ENCODE results near the gene PROSER2. TPM values are rescaled to one million over a fixed set of nuclear protein-coding genes. Genes with fewer than 3 reads are reported as not detected.

PROSER2 gene
- total RNA-seq, 3 donors from 2014 or later (not counting 1 experiment from before 2014, with no cell fraction given): 0.70 to 1.9 (median 1.1) TPM

GRCh38 chr10:11798845-11799735 lies 24.1 kb upstream of the PROSER2 start:
- H3K9me3 Mint-ChIP-seq: no peaks in the 10 kb centered on the region
- no peak for TF ChIP-seq CTCF (IDR thresholded peaks at IDR 0.05)
- Histone ChIP-seq H3K9me3 (ENCODE audit: control insufficient read depth, insufficient read depth, low read length) (no peaks in the 10 kb centered on the region), H3K27ac (ENCODE audit: low read length) (no peak overlapping the region), H3K4me1 (ENCODE audit: control insufficient read depth, insufficient read depth, low read length) (no peaks in the 10 kb centered on the region), H3K36me3 (ENCODE audit: control insufficient read depth, insufficient read depth, low read length) (no peaks in the 10 kb centered on the region), H3K27me3 (ENCODE audit: control insufficient read depth, insufficient read depth, low read length) (no peaks in the 10 kb centered on the region), H3K4me3 (ENCODE audit: low read length) (no peak overlapping the region)
- no peak for ATAC-seq
- DNase-seq: no peak
- H3K36me3 Mint-ChIP-seq: no peaks in the 10 kb centered on the region
- 68% methylated on average over 18 of the region's 18 CpGs for WGBS (ENCODE audit: insufficient coverage)
- no peak overlapping the region for H3K4me3 Mint-ChIP-seq
- no peaks in the 10 kb centered on the region for H3K27me3 Mint-ChIP-seq (ENCODE audit: low read depth in 2 of 2)
- intact Hi-C loops (cut with micrococcal nuclease): no loop called here
- H3K27ac Mint-ChIP-seq: no peak overlapping the region
- H3K4me1 Mint-ChIP-seq: no peaks in the 10 kb centered on the region

- TF ChIP-seq CTCF (IDR thresholded peaks at IDR 0.05): no peak
- Mint-ChIP-seq H3K4me1 (no peaks in the 10 kb centered on the region), H3K36me3 (no peaks in the 10 kb centered on the region), H3K9me3 (no peaks in the 10 kb centered on the region), H3K27me3 (ENCODE audit: low read depth in 2 of 2) (no peaks in the 10 kb centered on the region), H3K4me3 (no peak overlapping the region), H3K27ac (no peak overlapping the region)
- ATAC-seq: no peak
- H3K27ac ChIP-seq (ENCODE audit: low read length): no peak overlapping the region
- H3K4me3 ChIP-seq (ENCODE audit: low read length): no peak overlapping the region
- no peaks in the 10 kb centered on the region for H3K9me3 ChIP-seq (ENCODE audit: control insufficient read depth, insufficient read depth, low read length)
- H3K36me3 ChIP-seq (ENCODE audit: control insufficient read depth, insufficient read depth, low read length): no peaks in the 10 kb centered on the region
- DNase-seq: no peak
- no peaks in the 10 kb centered on the region for H3K27me3 ChIP-seq (ENCODE audit: control insufficient read depth, insufficient read depth, low read length)
- 92% methylated on average over 9 of the region's 9 CpGs for WGBS (ENCODE audit: insufficient coverage)
- H3K4me1 ChIP-seq (ENCODE audit: control insufficient read depth, insufficient read depth, low read length): no peaks in the 10 kb centered on the region
- intact Hi-C loops (cut with micrococcal nuclease): no loop called here
Measured at GRCh38 chr10:11799736-11800080, 23.4 kb upstream of the PROSER2 start.

- H3K4me1 Mint-ChIP-seq: no peaks in the 10 kb centered on the region
- no peak overlapping the region for H3K27ac Mint-ChIP-seq
- Histone ChIP-seq H3K4me3 (ENCODE audit: low read length) (no peak overlapping the region), H3K27me3 (ENCODE audit: control insufficient read depth, insufficient read depth, low read length) (no peaks in the 10 kb centered on the region), H3K36me3 (ENCODE audit: control insufficient read depth, insufficient read depth, low read length) (no peaks in the 10 kb centered on the region), H3K27ac (ENCODE audit: low read length) (no peak overlapping the region), H3K4me1 (ENCODE audit: control insufficient read depth, insufficient read depth, low read length) (no peaks in the 10 kb centered on the region), H3K9me3 (ENCODE audit: control insufficient read depth, insufficient read depth, low read length) (no peaks in the 10 kb centered on the region)
- intact Hi-C loops (cut with micrococcal nuclease): no loop called here
- ATAC-seq (no peak), DNase-seq (no peak)
- H3K36me3 Mint-ChIP-seq: no peaks in the 10 kb centered on the region
- peaks cover 0 to 19% of the 10 kb centered on the region in 2 donors for H3K27me3 Mint-ChIP-seq (ENCODE audit: low read depth in 2 of 2)
- H3K9me3 Mint-ChIP-seq: no peaks in the 10 kb centered on the region
- H3K4me3 Mint-ChIP-seq: no peak overlapping the region
- WGBS (ENCODE audit: insufficient coverage): 89% methylated on average over 16 of the region's 16 CpGs
- TF ChIP-seq CTCF (IDR thresholded peaks at IDR 0.05): no peak
Measured at GRCh38 chr10:11804336-11804735, 18.8 kb upstream of the PROSER2 start.

- Histone ChIP-seq H3K27me3 (ENCODE audit: control insufficient read depth, insufficient read depth, low read length) (no peaks in the 10 kb centered on the region), H3K9me3 (ENCODE audit: control insufficient read depth, insufficient read depth, low read length) (no peaks in the 10 kb centered on the region), H3K27ac (ENCODE audit: low read length) (no peak overlapping the region), H3K4me1 (ENCODE audit: control insufficient read depth, insufficient read depth, low read length) (no peaks in the 10 kb centered on the region), H3K36me3 (ENCODE audit: control insufficient read depth, insufficient read depth, low read length) (no peaks in the 10 kb centered on the region), H3K4me3 (ENCODE audit: low read length) (no peak overlapping the region)
- H3K27ac Mint-ChIP-seq: no peak overlapping the region
- ATAC-seq (no peak), DNase-seq (no peak)
- intact Hi-C loops (cut with micrococcal nuclease): no loop called here
- TF ChIP-seq CTCF (IDR thresholded peaks at IDR 0.05): no peak
- peaks cover 4 to 19% of the 10 kb centered on the region in 2 donors for H3K27me3 Mint-ChIP-seq (ENCODE audit: low read depth in 2 of 2)
- no peak overlapping the region for H3K4me3 Mint-ChIP-seq
- 88% methylated on average over 4 of the region's 4 CpGs for WGBS (ENCODE audit: insufficient coverage)
- H3K4me1 Mint-ChIP-seq: no peaks in the 10 kb centered on the region
- H3K36me3 Mint-ChIP-seq: no peaks in the 10 kb centered on the region
- no peaks in the 10 kb centered on the region for H3K9me3 Mint-ChIP-seq
Measured at GRCh38 chr10:11805792-11806191, 17.4 kb upstream of the PROSER2 start.
